IPS-18a (cell line): ENCODE results near the gene HYAL3.
"Not testable (repeated sequence)": the region's sequence is repeated elsewhere in the genome, so short reads cannot be mapped to it uniquely, and the experiment has no call there.

Source experiments
- H3K27ac ChIP-seq: one replicate; pipeline ENCODE4 v1.5.1; 2013; ENCODE audit warnings: low read length
- H3K27me3 ChIP-seq: one replicate; pipeline ENCODE4 v1.6.1; 2013; ENCODE audit warnings: mild to moderate bottlenecking, low read length; ENCODE audit not compliant: control insufficient read depth, insufficient read depth
- H3K36me3 ChIP-seq: one replicate; pipeline ENCODE4 v1.6.1; 2013; ENCODE audit warnings: low read depth, low read length; ENCODE audit not compliant: control insufficient read depth
- H3K4me1 ChIP-seq: one replicate; pipeline ENCODE4 v1.6.1; 2013; ENCODE audit warnings: low read depth, low read length; ENCODE audit not compliant: control insufficient read depth
- H3K4me3 ChIP-seq: one replicate; pipeline ENCODE4 v1.5.1; 2013; ENCODE audit warnings: low read length
- H3K9ac ChIP-seq: one replicate; pipeline ENCODE4 v1.6.1; 2013; ENCODE audit warnings: mild to moderate bottlenecking, low read length, moderate library complexity
- H3K9me3 ChIP-seq: one replicate; pipeline ENCODE4 v1.6.1; 2013; ENCODE audit warnings: low read depth, low read length; ENCODE audit not compliant: control insufficient read depth

The HYAL3 gene

DNA sequence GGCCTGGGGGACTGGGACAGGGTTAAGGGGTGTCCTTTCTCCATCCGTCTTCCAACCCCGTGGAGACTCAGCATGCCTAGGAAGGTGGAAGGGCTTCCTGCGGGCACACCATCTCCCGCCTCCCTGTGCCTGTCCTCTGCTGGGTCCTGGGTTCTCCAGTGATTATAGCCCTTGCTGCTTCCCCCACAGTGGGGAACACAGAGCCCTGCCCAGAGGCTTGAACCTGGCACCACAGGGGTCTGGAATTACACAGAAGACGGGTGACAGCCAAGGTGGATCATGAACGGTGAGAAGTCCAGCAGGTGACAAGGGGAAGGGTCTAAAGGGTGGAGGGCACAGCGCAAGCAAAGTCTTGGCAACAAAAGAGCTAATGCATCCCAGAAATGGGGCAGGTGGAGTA is 36.4 kb downstream of the HYAL3 start:
- no peak overlapping the region for H3K4me3 ChIP-seq
- H3K9me3 ChIP-seq, result no peaks in the 10 kb centered on the region
- no peaks in the 10 kb centered on the region for H3K27me3 ChIP-seq
- H3K9ac ChIP-seq, result no peak overlapping the region
- peaks cover 40% of the 10 kb centered on the region for H3K4me1 ChIP-seq
- peaks cover 7% of the 10 kb centered on the region for H3K36me3 ChIP-seq
- H3K27ac ChIP-seq, result no peak overlapping the region

DNA sequence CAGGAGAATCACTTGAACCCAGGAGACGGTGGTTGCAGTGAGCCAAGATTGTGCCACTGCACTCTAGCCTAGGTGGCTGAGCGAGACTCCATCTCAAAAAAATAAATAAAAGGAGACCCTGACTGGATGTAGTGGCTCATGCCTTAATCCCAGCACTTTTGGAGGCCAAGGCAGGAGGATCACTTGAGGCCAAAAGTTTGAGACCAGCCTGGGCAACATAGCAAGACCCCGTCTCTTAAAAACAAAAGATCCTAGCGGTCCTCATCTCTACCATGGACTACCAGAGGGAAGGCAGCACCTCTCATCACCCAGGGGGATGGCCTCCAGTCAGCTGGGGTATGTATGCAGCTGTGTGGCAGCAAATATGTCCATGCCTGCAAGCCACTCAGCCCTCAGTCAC is 37.0 kb downstream of the HYAL3 start:
- Histone ChIP-seq H3K4me1 (peaks cover 36% of the 10 kb centered on the region), H3K36me3 (peaks cover 11% of the 10 kb centered on the region)
- not testable (repeated sequence) for H3K4me3 ChIP-seq, H3K27me3 ChIP-seq, H3K27ac ChIP-seq, H3K9me3 ChIP-seq, H3K9ac ChIP-seq

DNA sequence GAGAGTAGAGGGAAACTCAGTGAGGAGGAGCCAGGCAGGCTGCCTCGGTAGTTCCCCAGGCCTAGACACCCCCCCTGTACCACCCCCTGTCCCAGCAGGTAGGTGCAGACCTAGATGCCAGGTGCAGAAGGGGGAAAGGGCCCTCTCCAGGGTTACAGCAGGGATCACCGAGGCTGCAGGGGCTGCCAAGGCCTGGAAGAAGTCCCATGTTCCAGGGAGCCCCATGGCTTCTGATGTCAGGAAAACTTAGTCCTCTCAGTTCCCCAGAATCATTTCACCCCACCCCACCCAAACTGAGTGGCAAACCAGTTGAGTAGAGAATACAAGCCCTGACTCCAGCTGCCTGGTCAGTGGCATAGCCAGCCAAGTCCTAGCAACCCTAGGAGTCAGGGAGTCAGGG is 37.7 kb downstream of the HYAL3 start:
- Histone ChIP-seq H3K9me3 (no peaks in the 10 kb centered on the region), H3K27ac (no peak overlapping the region), H3K4me3 (no peak overlapping the region), H3K36me3 (peaks cover 17% of the 10 kb centered on the region), H3K9ac (no peak overlapping the region), H3K4me1 (peaks cover 30% of the 10 kb centered on the region), H3K27me3 (no peaks in the 10 kb centered on the region)

DNA sequence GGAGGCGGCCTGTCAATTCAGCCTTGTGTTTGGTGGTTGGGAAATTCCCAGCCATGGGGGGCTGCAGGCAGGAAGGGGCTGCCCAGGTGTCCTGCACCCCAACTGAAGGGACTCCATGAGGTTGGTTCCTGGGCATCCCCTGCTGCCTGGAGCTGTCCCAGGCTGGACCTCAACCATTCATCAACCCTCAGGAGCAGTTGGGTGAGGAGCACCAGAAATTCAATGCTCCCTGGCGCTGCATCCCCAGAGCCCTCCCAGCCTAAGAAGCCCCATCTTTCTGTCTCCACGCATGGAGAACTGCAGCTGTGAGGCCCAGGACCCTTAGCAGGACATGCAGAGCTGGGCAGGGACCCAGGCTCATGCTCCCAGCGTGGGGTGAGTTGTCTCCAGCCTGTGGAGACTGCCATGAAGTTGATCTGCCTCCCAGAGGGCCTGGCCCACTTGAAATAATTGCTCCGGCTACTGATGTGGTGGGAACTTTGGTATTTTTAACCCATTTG is 38.2 kb downstream of the HYAL3 start:
- H3K36me3 ChIP-seq, result peaks cover 22% of the 10 kb centered on the region
- no peaks in the 10 kb centered on the region for H3K9me3 ChIP-seq
- peaks cover 28% of the 10 kb centered on the region for H3K4me1 ChIP-seq
- H3K27me3 ChIP-seq, result no peaks in the 10 kb centered on the region
- no peak overlapping the region for H3K27ac ChIP-seq
- peak overlapping the region; percentile 46 for H3K4me3 ChIP-seq
- peak overlapping the region; percentile 77 for H3K9ac ChIP-seq

DNA sequence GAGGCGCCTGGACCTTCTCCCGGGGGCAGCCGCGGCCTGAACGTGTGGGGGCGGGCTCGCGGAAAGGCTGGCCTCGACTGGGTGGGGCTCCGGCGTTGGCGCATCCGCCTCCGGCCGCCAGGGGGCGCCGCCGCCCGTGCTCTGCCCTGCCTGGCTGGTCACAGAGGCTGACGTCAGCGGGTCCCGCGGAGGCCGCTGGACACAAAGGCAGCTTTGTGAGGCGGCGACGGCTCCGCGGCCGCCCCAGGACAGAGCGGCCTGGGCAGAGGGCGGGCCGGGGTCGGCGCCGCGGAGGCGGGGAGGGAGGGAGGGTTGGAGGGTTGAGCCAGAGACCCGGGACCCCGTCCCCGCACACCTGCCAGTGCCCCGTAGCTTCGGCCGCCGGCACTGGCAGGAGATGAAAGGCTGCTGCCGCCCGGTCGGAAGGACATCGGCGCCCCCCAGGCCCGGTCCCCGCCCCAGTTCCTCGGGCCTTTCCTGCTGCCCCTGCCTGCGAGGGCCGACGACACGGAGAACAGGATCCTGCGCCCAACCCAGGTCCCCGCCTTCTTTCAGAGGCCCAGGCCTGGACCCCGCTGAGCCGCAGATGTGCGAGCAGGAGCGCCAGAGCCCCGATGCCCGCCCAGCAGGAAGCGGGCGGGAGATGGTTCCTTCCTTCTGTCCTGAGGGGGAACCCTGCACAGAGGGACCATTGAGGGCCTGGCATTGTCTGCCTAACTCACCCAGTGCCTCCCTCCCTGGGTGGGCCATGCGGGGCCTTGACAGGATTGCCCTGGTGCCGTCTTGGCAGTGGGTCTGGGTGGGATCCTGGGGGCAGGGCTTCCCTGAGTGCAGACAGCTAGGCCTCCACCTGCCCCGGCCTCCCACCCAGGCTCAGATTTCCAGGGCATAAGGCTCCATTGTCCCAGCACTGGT is 38.9 kb downstream of the HYAL3 start:
- Histone ChIP-seq H3K9me3 (no peaks in the 10 kb centered on the region), H3K36me3 (peaks cover 22% of the 10 kb centered on the region), H3K9ac (peak overlapping the region; percentile 77), H3K4me1 (peaks cover 24% of the 10 kb centered on the region), H3K27me3 (no peaks in the 10 kb centered on the region), H3K27ac (no peak overlapping the region), H3K4me3 (peak overlapping the region; percentile 46)

DNA sequence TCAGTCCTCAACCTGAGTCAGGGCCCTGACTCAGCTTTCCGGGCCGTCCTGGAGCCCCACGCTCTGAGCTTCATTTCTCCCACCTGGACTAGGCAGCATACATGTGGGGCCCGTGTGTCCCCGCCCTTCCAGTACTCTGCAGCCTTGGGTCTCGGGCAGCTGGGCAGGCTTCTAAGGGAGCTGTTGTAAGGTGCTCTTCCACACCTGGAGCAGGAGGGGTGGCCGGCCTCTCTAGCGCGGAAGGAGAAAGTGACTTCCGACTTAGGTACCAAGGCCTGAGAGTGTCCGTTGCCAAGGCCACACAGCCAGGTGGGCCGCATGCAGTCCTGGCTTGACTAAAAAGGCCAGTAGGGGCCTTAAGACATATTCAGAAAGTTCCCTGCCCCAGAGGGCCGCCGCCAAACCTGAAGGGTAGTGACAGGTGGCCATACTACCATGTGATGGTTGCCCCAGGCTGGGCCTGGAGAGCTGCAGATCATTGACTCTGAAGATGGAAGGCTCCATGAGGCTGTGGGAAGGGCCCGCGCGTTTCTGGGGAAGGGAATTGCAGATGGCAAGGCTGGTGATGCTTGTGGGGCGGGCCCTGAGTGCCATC is 39.7 kb downstream of the HYAL3 start:
- Histone ChIP-seq H3K9ac (no peak overlapping the region), H3K4me1 (peaks cover 19% of the 10 kb centered on the region), H3K9me3 (no peaks in the 10 kb centered on the region), H3K4me3 (no peak overlapping the region), H3K27ac (no peak overlapping the region), H3K36me3 (peaks cover 22% of the 10 kb centered on the region), H3K27me3 (no peaks in the 10 kb centered on the region)

DNA sequence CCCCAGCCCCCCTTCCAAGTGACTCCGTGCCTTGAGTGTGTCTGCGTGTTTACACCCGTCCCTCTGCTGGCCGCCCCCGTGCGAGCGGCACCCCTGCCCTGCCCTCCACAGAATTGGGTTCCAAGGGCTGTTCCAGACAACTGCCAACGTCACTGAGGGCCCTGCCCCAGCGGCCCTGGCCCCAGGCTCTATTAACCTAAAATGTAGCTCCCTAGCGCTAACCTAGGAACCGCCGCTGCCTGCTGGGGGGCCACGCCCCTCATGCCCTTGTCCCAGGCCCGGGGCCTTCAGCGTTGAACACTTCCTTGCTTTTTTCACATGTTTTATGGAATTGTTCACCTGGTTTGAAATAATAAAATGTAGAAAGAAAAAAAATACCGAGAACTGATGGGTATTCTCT is 40.2 kb downstream of the HYAL3 start:
- peaks cover 22% of the 10 kb centered on the region for H3K36me3 ChIP-seq
- H3K27me3 ChIP-seq, result no peaks in the 10 kb centered on the region
- no peak overlapping the region for H3K9ac ChIP-seq
- H3K27ac ChIP-seq, result no peak overlapping the region
- peaks cover 14% of the 10 kb centered on the region for H3K4me1 ChIP-seq
- H3K9me3 ChIP-seq, result no peaks in the 10 kb centered on the region
- no peak overlapping the region for H3K4me3 ChIP-seq

DNA sequence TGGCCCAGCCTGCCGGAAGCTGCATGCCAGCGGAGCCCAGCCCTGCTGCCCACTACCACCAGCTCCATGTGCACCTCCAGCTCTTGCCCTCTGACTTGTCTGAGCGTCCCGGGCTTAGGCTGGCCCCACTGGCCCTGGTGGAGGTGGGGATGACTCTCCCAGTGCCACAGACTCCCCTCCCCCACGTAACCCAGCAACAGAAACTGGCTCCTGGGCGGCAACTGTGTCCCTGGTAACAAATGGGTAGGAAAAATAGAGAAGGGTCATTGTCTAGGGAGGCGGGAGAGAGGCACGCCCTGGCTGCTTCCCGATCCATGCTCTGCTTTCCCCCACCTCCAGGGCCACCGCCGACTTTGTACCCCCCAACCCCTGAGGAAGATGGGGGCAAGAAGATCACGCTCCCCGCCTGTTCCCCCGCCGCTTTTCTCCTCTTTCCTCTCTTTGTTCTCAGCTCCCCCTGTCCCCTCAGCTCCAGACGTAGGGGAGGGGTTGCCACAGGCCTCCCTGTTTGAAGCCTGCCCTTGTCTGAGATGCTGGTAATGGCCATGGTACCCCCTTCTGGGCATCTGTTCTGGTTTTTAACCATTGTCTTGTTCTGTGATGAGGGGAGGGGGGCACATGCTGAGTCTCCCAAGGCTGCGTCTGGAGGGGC is 41.0 kb downstream of the HYAL3 start:
- H3K27me3 ChIP-seq, result no peaks in the 10 kb centered on the region
- no peak overlapping the region for H3K9ac ChIP-seq
- no peak overlapping the region for H3K27ac ChIP-seq
- H3K4me1 ChIP-seq, result peaks cover 14% of the 10 kb centered on the region
- H3K4me3 ChIP-seq, result no peak overlapping the region
- no peaks in the 10 kb centered on the region for H3K9me3 ChIP-seq
- peaks cover 25% of the 10 kb centered on the region for H3K36me3 ChIP-seq

DNA sequence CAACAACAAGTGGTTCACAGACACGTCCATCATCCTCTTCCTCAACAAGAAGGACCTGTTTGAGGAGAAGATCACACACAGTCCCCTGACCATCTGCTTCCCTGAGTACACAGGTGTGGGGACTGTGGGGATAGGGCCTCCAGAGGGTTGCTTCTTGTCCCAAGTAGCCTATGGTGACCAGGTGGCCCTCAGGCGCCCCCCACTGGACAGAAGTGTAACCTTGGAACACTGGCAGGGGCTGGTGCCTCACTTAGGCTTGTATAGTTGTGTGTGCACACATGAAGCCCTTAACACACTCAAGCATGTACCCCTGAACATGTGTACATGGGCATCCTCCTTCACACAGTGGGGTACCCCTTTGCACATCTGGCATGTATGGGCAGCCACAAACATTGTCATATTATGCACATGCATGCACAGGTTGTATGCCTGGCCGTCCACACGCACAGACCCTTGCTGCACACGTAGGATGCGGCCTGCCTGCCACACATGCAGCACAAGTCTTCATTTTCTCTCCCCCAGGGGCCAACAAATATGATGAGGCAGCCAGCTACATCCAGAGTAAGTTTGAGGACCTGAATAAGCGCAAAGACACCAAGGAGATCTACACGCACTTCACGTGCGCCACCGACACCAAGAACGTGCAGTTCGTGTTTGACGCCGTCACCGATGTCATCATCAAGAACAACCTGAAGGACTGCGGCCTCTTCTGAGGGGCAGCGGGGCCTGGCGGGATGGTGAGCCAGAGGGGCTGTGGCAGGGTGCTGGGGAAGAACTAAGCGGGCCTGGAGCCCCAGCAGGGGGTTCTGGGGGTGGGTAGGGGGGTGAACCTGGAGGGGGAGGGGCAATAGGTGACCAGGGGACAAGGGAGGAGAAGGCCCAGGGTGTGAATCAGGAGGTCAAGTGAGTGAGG is 42.0 kb downstream of the HYAL3 start:
- Histone ChIP-seq H3K36me3 (peaks cover 32% of the 10 kb centered on the region), H3K4me3 (no peak overlapping the region), H3K27me3 (no peaks in the 10 kb centered on the region), H3K9me3 (no peaks in the 10 kb centered on the region), H3K9ac (no peak overlapping the region), H3K4me1 (peaks cover 14% of the 10 kb centered on the region), H3K27ac (no peak overlapping the region)

DNA sequence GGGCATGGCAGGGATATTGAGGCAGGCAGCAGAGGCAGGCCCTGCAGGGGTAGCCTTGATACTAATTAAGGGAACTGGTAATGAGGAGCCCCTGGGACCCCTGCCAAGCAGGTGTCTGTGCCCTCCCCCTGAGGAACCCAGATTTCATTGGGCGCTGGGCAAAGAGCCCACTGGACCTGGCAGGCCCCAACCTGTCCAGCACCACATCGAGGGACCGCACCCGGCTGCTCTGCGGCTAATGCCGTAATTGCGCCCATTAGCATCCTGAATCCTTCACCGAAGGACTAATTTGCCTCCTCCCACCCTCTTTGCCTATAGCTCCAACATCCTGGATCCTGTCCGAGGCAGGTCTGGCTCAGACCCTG is 44.0 kb downstream of the HYAL3 start:
- Histone ChIP-seq H3K4me1 (no peaks in the 10 kb centered on the region), H3K9ac (no peak overlapping the region), H3K36me3 (peaks cover 32% of the 10 kb centered on the region), H3K9me3 (no peaks in the 10 kb centered on the region), H3K27ac (no peak overlapping the region), H3K27me3 (no peaks in the 10 kb centered on the region), H3K4me3 (no peak overlapping the region)
